ENCODE results near the gene ZAP70. TPM values are rescaled to one million over a fixed set of nuclear protein-coding genes. Genes with fewer than 3 reads are reported as not detected.
"Not testable (repeated sequence)": the region's sequence is repeated elsewhere in the genome, so short reads cannot be mapped to it uniquely, and the experiment has no call there.

Gene ZAP70
- total and polyA plus RNA-seq, 2 donors (not counting 1 experiment from before 2014, with no cell fraction given), result 3.4 to 20.5 TPM

DNA sequence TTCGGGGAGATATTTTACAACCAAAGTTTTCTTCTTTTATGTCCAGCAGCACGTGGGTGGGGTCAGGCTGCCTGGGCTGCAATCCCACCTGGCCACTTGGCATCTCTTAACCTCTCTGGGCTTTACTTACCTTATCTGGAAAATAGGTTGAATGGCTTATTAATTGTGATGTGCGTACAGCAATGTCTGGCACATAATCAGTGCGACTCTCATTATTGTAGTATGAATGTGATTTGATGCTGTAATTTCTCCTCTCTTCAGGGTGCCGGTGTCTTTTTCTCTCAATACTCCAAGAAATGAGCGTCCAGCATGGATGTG lies 2.0 kb upstream of the ZAP70 start:
- H3K4me3 Mint-ChIP-seq, result no peak overlapping the region
- H3K4me2 ChIP-seq (replicated peaks; ENCODE audit: low read depth, low read length, poor library complexity, severe bottlenecking), result no peak overlapping the region
- H3K27me3 Mint-ChIP-seq, result peaks cover 8% of the 10 kb centered on the region
- no peak overlapping the region for H3K27ac ChIP-seq (ENCODE audit: low read length in 2 of 2)
- H3K27ac Mint-ChIP-seq, result no peak overlapping the region
- DNase-seq (no peak), ATAC-seq (ENCODE audit: low read depth) (no peak)
- no peak overlapping the region for H3K4me3 ChIP-seq (ENCODE audit: control extremely low read depth in 1 of 5, extremely low read depth in 1 of 5, insufficient read depth in 1 of 5, low read depth in 2 of 5, low read length in 4 of 5)
- H3K9ac ChIP-seq (ENCODE audit: low read length), result no peak overlapping the region
- ChIA-PET CTCF (interaction anchor here (0.7 to 7.6 kb wide), 2 partner anchors 13 to 37 kb away, joined by 3 to 55 read pairs; no protein-coding TSS in a partner anchor), POLR2A (no interaction called here)
- peaks cover 0 to 6% (median 0%) of the 10 kb centered on the region in 4 experiments for H3K27me3 ChIP-seq (replicated peaks in 1 of 4; ENCODE audit: control extremely low read depth in 1 of 4, control insufficient read depth in 3 of 4, insufficient read depth in 4 of 4, low read length in 3 of 4)
- no peak for TF ChIP-seq EZH2 (IDR thresholded peaks at IDR 0.05; ENCODE audit: borderline replicate concordance, insufficient read depth, low read depth, low read length, poor library complexity, severe bottlenecking)
- TF ChIP-seq, protein P1, sequence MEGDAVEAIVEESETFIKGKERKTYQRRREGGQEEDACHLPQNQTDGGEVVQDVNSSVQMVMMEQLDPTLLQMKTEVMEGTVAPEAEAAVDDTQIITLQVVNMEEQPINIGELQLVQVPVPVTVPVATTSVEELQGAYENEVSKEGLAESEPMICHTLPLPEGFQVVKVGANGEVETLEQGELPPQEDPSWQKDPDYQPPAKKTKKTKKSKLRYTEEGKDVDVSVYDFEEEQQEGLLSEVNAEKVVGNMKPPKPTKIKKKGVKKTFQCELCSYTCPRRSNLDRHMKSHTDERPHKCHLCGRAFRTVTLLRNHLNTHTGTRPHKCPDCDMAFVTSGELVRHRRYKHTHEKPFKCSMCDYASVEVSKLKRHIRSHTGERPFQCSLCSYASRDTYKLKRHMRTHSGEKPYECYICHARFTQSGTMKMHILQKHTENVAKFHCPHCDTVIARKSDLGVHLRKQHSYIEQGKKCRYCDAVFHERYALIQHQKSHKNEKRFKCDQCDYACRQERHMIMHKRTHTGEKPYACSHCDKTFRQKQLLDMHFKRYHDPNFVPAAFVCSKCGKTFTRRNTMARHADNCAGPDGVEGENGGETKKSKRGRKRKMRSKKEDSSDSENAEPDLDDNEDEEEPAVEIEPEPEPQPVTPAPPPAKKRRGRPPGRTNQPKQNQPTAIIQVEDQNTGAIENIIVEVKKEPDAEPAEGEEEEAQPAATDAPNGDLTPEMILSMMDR (IDR thresholded peaks at IDR 0.05), result no peak
- H3K4me1 Mint-ChIP-seq, result peaks cover 15% of the 10 kb centered on the region
- H3K79me2 ChIP-seq (ENCODE audit: control insufficient read depth, insufficient read depth, low read length), result peaks cover 6% of the 10 kb centered on the region
- no peaks in the 10 kb centered on the region for H3K9me3 Mint-ChIP-seq (ENCODE audit: insufficient read depth)
- H3K36me3 ChIP-seq (replicated peaks in 1 of 2; ENCODE audit: control extremely low read depth in 1 of 2, control insufficient read depth in 1 of 2, extremely low read depth in 1 of 2, insufficient read depth in 2 of 2, low read length in 1 of 2), result no peaks in the 10 kb centered on the region
- intact Hi-C loops (cut with micrococcal nuclease), result no loop called here
- no peaks in the 10 kb centered on the region for H4K20me1 ChIP-seq (ENCODE audit: control insufficient read depth, insufficient read depth, low read length, poor library complexity, severe bottlenecking)
- H3K4me1 ChIP-seq (ENCODE audit: control insufficient read depth in 2 of 2, insufficient read depth in 2 of 2, low read length in 2 of 2), result peaks cover 12 to 19% of the 10 kb centered on the region in 2 donors
- WGBS (ENCODE audit: insufficient coverage), result 96% methylated on average over 4 of the region's 6 CpGs
- H3K9me3 ChIP-seq (ENCODE audit: control extremely low read depth in 1 of 3, control insufficient read depth in 2 of 3, insufficient read depth in 1 of 3, low read length in 2 of 3), result peaks cover 0 to 10% (median 0%) of the 10 kb centered on the region in 3 donors
- H2AFZ ChIP-seq (ENCODE audit: insufficient read depth, low read depth, low read length, poor library complexity, severe bottlenecking), result no peak overlapping the region

- H3K27me3 Mint-ChIP-seq; H3K4me3 ChIP-seq (ENCODE audit: control extremely low read depth in 1 of 5, extremely low read depth in 1 of 5, insufficient read depth in 1 of 5, low read depth in 2 of 5, low read length in 4 of 5); H3K36me3 ChIP-seq (replicated peaks in 1 of 2; ENCODE audit: control extremely low read depth in 1 of 2, control insufficient read depth in 1 of 2, extremely low read depth in 1 of 2, insufficient read depth in 2 of 2, low read length in 1 of 2); intact Hi-C loops (cut with micrococcal nuclease); POLR2A ChIA-PET; H3K27ac ChIP-seq (ENCODE audit: low read length in 2 of 2); H3K27ac Mint-ChIP-seq; H3K79me2 ChIP-seq (ENCODE audit: control insufficient read depth, insufficient read depth, low read length); H3K27me3 ChIP-seq (replicated peaks in 1 of 4; ENCODE audit: control extremely low read depth in 1 of 4, control insufficient read depth in 3 of 4, insufficient read depth in 4 of 4, low read length in 3 of 4); DNase-seq; H4K20me1 ChIP-seq (ENCODE audit: control insufficient read depth, insufficient read depth, low read length, poor library complexity, severe bottlenecking); ATAC-seq (ENCODE audit: low read depth); H3K9ac ChIP-seq (ENCODE audit: low read length); H3K4me3 Mint-ChIP-seq; H2AFZ ChIP-seq (ENCODE audit: insufficient read depth, low read depth, low read length, poor library complexity, severe bottlenecking); H3K9me3 Mint-ChIP-seq (ENCODE audit: insufficient read depth); H3K4me2 ChIP-seq (replicated peaks; ENCODE audit: low read depth, low read length, poor library complexity, severe bottlenecking): not testable (repeated sequence)
- WGBS (ENCODE audit: insufficient coverage), result 98% methylated on average over 8 of the region's 9 CpGs
- Histone ChIP-seq H3K4me1 (ENCODE audit: control insufficient read depth in 2 of 2, insufficient read depth in 2 of 2, low read length in 2 of 2) (peaks cover 12 to 19% of the 10 kb centered on the region in 2 donors), H3K9me3 (ENCODE audit: control extremely low read depth in 1 of 3, control insufficient read depth in 2 of 3, insufficient read depth in 1 of 3, low read length in 2 of 3) (peaks cover 0 to 10% (median 0%) of the 10 kb centered on the region in 3 donors)
- H3K4me1 Mint-ChIP-seq, result peaks cover 20% of the 10 kb centered on the region
- CTCF ChIA-PET, result interaction anchor here (7.6 kb wide), 1 partner anchor 14 kb away, joined by 55 read pairs; no protein-coding TSS in a partner anchor
Observed at GRCh38 chr2:97712175-97712574, 1.2 kb upstream of the ZAP70 start.
